HG03460 (cell line): ENCODE measurements around the gene ITGB2.

Experiments used
- ATAC-seq: cut with Tn5 transposase; IDR thresholded peaks from one replicate; pipeline ENCODE4 v1.9.1; 2021; ENCODE audit not compliant: unreplicated experiment

The ITGB2 gene

DNA sequence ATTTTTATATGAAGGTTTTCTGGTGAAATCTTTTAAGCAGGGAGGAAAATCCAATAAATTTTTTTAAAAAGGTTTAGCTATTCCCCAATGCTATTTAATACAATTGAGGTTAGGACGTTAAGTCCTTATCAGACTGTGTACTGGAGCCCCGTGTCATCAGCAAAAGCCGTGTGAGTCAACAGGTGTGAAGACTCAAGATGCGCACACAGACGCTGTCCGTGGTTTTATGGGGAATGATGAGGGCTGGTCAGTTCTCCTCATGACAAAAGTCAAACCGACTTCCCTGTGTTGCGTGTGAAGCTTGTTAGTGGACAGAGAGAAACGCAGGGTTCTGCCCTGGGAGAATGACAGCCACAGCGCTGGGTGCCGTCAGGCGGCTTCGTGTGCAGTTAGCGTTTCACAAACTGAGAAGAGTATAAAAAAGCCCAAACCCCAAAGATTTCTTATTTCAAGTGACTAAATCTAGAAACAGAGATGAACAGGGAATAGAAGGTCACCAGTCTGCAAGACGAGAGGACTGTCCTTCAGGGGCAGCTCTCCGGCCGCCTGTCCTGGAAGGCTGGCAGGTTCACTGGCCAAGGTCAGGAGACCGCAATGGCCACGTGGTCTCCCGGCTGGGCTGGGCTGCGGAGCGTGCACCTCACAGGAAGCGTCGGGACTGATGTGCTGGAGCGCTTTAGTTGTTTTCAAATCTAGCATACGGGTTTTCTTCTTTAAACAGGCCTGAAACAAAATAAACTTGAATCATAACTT lies 69.6 kb downstream of the ITGB2 start:
- no peak for ATAC-seq

DNA sequence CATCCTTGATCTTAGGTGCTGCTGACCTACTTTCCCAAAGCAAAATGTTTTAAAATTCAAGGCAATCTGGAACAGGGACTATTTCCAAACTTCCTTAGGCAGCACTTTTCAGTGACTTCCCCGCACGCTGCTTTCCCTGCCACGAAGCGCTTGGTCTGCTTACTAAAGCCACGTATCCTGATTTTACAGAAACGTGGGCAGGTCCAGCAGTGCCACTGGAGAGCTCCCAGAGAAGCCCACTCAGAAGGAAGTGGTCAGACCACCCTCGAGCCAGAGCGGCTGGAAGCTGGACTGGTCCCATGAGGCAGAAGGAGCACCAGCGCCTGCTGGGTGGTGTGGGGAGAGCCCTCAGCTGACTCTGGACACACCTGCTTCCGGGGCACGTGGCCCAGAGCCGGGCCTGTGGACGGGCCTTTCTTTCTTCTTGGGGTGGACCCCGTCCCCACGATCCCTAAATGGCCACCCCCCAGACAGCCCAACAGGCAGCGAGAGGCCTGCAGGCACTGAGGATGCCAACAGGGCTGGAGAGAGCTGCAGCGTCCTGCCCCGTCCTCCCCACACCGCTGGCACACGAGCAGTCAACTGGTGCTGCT lies 70.4 kb downstream of the ITGB2 start:
- ATAC-seq: no peak

DNA sequence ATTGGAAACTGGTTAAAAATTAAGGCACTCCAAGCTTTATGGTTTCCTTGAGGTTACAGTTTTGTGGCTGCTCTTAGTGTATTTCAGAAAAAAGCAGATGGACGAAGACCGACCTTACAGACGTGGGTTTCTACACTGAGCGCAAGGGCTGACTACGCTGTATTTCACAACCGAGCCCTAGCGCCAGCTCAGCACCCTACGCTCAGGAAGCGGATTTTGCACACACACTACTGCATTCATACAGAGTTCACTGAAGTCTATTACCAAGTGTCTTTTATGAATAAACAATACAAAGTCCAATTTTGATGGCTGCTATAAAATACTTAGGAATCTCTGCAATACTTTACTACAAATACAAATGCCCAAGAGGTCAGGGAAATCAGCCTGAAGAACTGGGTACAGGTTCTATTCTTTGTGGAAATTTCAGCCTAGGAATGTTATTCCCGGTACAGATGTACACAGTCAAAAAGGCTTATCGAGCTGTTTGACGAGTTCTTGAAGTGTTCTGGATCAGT lies 71.0 kb downstream of the ITGB2 start:
- ATAC-seq: no peak

DNA sequence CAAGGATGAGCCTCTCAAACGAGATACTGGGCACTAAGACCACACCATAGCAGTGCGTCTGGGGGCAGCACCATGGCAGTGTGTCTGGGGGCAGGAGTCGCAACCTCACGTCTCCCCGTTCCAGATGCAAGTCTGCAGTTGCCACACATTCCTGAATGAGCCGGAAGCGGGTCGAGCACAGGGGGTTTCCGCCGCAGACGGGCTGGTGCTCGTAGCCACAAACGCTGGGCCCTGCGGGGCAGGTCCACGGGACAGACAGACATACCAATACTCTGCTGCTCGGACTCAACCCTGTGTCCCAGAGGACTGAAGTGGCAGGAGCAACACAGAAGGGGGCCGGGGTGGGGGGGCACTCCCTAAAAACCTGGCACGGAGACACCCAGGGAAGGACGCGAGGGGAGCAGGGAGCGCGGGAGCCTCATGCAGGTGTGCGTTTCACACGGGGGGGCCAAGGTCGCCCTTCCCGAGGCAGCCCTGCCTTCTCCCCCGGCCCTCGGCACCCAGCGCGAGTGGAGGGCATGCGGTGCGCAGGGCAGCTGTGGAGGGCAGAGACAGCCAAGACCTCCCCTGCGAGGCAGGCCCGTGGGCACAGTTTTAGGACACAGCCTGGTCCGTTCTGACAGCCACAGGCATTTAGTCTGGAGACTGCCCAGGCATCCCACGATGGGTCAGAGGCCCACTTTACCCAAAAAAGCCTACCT lies 71.7 kb downstream of the ITGB2 start:
- ATAC-seq: no peak

DNA sequence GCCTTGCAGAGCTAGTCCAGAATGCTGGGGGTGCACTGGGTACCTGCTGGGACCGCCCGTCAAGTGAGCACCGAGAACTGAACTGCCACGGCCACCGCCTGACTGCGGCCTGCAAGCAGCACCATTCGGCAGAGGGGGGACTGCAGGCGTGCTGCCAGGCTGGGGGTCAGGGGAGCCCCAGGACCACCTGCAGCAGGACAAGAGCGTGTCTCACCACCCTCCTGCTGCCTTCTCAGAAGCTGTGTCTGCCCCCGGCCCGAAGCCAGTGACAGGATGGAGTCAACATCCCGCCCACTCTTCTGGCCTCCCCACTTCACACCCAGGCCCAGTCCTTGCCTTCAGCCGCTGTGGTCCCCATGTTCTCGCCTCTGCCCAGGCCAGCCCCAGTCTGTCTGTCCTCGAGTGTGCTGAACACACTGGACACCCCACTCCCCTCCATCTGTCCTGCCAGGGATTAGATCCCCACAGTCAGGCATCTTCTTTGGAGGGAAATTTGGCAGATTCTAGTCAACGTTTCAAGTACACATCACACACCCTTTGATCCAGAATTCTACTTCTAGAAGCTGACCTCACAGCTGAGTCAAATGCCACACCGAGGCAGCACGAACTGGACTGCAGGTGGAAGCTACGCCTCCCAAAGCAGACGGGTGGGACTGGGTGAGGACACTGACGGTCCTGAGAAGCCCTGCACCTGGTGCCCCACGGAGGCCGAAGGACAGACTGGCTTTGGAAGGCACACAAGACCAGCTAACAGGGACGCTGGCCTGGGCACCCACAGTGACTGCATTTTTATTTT lies 73.2 kb downstream of the ITGB2 start:
- no peak for ATAC-seq

DNA sequence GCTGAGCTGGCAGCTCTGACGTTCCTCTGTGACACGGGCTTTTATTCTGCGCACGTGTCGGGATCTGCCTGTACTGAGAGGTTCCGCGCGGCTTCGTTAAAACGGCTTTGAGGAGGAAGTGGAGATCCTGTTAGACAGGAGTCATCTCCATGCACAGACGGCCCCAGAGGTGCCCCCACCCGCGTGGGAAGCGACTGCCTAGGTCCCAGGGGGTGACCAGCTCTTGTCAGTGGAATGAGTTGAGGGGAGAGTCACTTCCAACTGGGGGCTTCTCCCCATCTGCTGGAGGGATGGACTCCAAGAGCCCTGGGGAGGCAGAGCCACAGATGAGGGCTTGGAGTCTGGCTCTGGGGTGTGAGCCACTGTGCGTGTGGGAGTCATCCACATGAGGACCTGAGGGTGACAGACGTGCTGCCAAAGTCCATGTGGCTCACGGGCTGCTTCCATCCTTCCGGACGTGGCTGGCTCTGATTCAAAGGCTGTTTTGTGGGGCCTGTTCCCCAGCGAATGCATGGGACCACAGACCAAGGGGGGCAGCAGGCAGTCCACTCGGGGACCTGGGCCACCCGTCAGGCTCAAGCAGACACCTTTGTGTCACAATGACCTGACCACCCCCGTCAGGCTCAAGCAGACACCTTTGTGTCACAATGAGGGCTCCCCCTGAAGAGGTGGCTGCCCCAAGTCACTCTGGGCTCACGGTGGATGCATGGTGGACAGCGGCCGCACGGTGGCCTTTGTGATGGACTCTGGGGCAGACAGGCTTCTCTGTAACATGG lies 74.0 kb downstream of the ITGB2 start:
- no peak for ATAC-seq

DNA sequence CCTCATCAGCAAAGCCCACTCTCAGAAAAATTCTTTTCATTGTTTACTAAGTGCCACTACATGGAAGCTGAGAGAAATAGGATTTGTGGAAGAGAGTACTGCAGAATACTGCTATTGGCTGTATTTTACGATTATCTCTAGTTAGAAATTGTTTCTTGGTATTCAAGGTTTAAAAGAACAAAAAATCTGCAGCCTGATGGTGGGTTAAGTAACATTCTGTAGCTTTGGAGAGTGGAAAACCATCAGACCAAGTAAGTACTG lies 74.5 kb downstream of the ITGB2 start:
- ATAC-seq: no peak

DNA sequence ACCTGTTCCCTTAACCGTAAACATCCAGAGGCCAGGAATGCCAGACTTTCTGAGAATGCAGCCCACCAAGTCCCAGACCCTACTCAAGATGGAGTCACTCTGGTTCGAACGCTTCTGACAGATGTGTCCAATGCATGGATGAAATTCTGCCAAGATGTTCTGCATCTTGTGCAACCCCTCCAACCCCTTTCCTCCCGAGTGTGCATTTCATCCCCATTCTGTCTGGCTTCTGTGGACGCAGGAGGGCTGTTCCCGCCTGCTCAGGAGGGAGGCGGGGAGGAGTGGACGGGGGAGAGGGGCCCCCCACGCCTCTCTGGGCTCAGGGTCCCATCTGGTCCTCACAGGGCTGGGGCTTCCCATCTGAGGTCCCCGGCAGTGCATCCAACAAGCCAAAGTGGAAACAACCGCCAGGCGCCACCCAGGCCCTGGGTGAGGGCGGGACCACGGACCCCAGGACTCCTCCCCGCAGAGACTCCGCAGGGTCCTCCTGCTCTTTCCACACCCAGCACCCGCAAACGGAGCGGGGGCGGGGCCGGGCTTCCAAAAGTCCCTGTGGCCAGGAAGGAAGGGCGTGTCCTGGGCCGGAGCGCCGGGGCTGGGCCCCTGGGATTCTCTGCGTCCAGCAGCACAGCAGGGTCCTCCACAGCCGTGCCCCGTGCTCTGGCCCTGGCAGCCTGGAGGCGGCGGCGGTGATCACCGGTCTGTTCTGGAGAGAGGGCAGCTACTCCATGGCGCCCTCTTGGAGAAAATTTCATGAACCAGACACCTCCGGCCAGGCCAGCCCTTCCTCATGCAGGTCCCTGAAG lies 75.1 kb downstream of the ITGB2 start:
- ATAC-seq: peak; percentile 55

DNA sequence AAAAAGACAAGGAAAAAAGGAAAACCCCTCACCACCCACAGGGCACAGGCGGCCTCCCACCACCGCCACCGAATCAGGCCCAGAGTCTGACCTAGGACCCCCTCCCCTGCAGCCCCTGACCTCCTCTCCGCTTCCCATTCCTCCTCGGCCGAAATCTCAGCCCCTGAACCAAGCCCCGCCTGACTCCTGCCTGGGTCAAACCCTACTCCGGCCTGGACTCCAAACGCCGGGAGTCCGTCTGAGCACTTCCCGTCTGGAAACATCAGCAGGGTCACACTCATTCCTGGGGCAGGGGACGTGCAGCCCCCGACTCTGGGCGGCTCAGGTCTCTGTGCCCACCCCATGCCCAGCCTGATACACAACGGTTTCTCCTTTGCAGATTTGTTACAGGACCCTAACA lies 76.4 kb downstream of the ITGB2 start:
- no peak for ATAC-seq

DNA sequence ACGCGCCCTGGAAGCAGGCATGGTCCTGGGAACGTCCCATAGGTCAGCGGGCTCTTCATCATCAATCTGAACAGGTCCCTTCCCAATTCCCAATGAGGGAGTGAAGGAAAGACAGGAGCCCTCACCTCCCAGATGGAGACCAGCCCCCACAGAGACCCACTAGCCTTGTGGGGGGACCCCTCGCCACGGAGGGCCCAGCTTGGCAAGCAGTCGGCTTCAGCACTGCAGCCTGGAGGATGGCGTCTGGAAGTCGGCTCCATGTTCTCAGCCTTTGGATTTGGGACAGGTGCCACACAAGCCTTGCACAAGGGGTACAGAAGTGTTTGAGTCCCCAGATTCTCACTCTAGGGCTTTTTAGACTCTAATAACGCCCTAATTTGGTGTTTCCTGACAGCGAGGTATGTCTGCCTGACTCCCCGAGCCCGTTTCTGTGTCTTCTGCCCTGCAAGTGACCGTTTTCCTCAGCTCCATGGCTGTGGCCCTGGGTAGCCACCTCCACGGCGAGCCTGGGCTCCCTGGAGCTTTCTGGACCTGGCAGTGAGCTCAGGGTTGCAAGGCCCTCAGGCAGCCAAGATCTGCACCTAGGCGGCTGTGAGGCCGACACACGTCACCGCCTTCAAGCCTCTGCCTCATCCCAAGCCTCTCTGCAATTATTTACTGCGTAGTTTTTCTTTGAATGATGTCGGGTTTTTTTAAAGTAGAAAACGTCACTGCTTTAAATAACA lies 77.8 kb downstream of the ITGB2 start:
- ATAC-seq: no peak

DNA sequence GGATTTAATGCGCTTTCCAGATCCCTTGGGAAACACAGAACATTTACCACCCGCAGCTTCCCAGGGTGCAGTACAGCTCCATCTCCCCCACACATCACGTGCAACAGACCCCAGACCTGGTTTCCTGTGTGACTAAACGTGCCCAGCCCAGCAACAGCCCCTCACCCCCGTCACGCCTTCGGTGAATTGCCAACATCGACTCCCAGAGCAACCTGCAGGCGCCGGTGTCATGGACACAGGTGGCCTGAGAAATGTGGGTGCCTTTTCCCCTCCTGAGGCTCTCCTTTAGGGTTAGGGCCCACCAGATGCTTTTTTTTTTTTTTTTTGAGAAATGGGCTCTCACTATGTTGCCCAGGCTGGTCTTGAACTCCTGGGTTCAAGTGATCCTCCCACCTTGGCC lies 78.6 kb downstream of the ITGB2 start:
- no peak for ATAC-seq

DNA sequence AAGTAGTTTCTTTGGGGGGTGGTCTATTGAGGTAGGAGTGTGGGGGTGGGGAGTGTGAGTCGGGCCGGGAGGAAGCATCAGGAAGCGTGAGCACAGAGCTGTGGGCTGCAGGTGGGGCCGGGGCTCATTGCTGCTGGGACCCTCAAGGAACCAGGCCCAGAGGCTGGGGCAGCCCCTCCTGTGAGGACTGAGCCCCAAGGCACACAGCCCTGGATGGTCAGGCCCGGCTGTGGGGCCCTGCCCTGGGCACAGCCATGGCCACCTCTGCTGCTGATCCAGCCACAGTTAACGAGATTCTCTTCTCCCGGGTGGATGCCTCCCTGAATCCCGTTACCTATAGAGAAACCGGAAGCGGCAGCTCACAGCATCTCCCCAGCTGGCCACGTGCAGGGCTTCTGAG lies 79.9 kb downstream of the ITGB2 start:
- ATAC-seq: no peak

DNA sequence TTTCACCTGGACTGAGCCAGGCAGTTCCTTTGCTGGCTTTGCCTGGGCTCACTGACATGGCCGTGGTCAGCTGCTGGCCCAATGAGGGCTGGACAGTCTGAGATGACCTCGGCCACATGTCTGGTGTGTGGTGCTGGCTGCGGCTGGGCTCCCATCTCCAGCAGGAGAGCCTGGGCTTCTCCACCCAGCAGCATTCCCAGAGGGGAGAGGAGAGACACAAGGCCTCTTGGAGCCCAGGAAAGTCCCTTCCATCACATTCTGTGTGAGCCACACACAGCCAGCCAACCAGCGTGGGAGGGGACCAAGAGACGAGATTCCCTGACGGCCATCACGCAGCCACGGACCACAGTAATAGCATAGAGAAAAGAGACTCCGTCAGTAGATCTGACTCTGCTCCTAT lies 81.7 kb downstream of the ITGB2 start:
- ATAC-seq: no peak

DNA sequence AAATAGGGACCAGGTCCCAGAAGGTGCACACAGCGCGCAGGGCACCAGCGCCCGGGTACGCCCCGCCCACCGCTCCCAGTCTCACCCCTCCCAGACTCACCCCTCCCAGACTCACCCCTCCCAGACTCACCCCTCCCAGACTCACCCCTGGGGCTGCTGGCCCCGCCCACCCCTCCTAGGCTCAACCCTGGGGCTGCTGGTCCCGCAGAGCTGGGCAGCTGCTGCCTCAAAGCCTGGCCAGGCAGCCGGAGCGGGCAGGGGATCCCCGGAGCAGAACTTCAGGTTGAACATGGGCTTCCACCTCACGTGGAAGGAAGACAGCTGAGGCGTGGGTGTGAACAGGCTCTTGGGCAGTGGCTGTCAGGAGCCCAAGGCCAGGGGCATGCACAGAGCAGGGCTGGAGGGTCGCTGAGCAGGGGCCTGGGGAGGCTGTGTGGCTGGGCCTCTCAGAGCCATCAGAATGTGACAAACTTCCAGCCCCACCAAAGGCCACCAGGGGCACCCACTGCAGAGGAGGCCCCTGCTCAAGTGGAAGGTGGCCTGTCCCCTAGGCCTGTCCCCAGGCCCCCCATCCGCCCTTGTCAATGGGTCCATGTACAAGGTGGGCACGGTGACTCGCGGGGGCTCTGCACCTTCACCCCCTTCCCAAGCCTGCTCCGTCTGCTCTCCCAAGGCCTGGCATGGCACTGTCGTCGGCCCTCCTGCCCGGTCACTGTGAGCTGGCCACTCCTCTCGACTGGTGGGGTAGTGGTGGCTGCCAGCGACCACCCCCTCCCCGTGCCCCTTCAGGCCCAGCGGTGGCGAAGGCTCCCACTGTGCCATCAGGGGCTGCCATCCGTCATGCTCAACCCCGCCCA lies 82.4 kb downstream of the ITGB2 start:
- ATAC-seq: no peak

DNA sequence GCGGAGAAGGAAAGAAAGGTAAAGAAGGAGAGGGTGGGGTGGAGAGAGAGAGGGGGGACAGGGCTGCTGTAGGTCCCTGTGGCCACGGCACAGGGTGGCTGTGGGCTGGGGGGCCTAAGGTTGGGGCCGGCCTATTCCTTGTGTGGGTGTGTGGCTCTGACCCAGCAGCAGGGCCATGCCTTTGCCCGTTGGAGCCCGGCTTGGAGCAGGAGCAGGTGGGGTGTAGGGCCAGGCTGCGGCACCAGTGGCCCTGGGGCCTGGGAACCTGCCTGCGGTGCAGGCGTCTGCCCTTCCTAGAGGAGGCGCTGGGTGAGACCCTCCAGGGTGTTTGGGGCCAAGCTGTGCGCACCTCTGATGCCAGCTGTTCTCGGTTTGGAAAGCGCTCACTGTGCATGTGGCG lies 83.2 kb downstream of the ITGB2 start:
- ATAC-seq: no peak

DNA sequence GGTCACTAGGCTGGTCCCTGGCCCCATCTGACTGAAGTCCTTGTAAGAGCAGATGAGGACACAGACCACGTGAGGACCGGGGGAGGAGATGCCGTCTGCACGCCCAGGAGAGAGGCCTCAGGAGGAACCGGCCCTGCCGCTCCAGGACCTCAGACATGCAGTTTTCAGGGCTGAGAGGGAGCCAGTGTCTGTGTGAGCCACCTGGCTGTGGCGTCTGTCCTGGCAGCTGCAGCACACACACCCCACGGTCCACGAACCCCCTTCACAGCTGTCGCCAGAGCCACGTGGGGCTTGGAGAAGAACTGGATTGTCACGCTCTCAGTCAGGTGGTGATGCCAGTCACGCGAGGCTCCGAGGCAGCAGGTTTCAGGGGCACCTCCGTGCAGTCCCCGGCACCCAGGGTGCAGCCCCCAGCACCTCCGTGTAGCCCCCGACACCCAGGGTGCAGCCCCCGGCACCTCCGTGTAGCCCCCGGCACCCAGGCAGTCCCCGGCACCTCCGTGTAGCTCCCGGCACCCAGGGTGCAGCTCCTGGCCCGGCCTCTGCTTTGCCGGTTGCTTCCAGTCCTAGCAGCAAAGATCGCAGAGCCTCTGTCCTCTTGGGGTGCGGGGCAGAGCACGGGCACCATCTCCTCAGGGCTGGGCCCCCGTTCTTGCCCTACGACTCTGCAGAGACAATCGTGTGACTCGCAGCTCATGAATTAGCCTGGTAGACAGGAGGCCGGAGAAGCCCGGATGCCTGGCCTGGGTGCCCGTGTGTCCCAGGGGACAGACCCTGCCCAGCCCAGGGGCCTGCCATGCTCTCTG lies 83.8 kb downstream of the ITGB2 start:
- no peak for ATAC-seq

DNA sequence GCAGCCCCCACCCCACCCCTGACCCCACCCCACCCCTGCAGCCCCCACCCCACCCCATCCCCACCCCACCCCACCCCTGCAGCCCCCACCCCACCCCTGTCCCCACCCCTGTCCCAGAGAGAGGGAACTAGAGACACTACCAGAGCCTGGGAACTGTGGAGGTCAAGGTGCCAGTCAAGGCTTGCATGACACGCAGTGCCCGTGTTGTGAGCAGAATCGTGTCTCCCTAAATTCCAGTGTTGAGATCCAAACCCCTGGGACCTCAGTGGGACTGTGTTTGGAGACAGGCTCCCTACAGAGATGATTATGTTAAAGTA lies 84.4 kb downstream of the ITGB2 start:
- no peak for ATAC-seq
